Measurements from ENCODE around the gene CBLN1.

DNA sequence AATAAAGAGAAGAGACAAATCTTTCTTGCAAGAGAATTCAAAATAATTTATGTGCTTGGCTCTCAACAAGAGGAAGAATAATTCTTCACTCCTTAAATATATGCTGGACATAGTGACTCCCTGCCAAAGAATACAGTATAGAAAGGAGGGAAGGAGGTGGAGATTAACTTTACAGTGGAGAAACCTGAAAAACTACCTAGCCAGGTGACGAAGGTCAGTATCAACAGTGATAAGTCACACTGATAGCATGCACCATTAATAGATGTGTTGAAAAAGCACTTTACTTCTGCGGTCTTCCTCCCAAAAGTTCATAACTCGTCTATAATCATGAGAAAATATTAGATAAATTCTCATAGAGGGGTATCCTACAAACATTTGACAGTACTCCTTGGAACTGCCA lies 21.4 kb downstream of the CBLN1 start:
- TF ChIP-seq, protein P1, sequence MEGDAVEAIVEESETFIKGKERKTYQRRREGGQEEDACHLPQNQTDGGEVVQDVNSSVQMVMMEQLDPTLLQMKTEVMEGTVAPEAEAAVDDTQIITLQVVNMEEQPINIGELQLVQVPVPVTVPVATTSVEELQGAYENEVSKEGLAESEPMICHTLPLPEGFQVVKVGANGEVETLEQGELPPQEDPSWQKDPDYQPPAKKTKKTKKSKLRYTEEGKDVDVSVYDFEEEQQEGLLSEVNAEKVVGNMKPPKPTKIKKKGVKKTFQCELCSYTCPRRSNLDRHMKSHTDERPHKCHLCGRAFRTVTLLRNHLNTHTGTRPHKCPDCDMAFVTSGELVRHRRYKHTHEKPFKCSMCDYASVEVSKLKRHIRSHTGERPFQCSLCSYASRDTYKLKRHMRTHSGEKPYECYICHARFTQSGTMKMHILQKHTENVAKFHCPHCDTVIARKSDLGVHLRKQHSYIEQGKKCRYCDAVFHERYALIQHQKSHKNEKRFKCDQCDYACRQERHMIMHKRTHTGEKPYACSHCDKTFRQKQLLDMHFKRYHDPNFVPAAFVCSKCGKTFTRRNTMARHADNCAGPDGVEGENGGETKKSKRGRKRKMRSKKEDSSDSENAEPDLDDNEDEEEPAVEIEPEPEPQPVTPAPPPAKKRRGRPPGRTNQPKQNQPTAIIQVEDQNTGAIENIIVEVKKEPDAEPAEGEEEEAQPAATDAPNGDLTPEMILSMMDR (IDR thresholded peaks at IDR 0.05 in 4 of 5, conservative IDR thresholded peaks at IDR 0.05 in 1 of 5) = no peak
- no peak for TF ChIP-seq POLR2A (IDR thresholded peaks at IDR 0.05)
